ENCODE data around the gene HAPSTR1.
A peak's percentile ranks its signal among the peaks of the same experiment; 100 is the strongest.

HAPSTR1 gene

DNA sequence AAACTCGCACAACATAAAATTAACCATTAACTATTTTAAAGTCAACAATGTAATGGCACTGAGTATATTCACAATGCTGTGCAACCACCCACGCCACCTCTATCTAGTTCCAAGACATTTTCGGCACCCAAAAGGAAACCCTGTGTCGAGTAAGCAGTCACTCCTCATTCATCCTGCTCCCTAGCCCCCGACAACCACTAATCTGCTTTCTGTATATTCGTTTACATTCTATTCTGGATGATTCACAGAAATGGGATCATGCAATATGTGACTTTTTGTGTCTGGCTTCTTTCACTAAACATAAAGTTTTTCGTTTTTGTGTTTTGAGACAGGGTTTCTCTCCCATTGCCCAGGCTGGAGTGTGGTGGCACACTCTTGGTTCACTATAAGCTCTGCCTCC, 42.2 kb upstream of the HAPSTR1 start:
- Histone ChIP-seq H3K4me2 (ENCODE audit: low read depth, low read length, poor library complexity, severe bottlenecking) (no peak overlapping the region), H3K4me1 (ENCODE audit: insufficient read depth, low read length, poor library complexity, severe bottlenecking) (no peaks in the 10 kb centered on the region)

DNA sequence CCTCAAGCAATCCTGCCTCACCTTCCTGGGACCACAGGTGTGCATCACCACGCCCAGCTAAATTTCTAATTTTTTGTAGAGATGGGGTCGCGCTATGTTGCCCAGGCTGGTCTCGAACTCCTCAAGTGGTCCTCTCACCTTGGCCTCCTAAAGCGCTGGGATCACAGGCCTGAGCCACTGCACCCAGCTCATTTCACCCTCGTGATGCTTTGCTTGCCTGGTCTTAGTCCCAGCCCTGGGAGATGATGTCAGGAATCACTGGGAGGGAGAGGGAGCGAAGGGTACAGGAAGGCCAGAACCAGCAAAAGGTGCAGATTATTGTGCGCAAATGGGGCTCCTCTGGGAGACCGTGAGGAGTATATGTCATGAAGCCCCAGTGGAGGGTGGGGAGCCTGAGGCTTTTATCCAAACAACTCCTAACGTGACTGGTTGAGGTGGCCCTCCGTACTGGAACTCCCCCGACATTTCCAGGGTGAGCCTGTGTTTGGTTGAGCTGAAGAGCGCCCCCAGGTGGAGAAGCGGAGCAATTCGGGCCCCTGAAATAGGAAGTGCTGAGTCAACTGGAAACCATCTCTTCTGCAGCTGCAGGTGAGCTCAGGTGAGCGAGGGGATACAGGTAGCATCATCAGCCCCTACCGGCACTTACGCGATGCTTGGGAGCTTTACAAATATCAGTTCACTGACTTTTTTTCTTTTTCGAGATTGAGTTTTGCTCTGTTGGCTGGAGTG, 41.2 kb upstream of the HAPSTR1 start:
- no peak overlapping the region for H2AFZ ChIP-seq (ENCODE audit: low read length)
- H3K9me2 ChIP-seq (replicated peaks; ENCODE audit: low read depth, low read length), result no peaks in the 10 kb centered on the region
- H3K36me3 ChIP-seq (ENCODE audit: insufficient read depth, low read length), result no peaks in the 10 kb centered on the region
- no peaks in the 10 kb centered on the region for H4K20me1 ChIP-seq (ENCODE audit: insufficient read depth, low read length, poor library complexity, severe bottlenecking)
- no peak overlapping the region for H3K9ac ChIP-seq (ENCODE audit: low read depth, low read length, poor library complexity, severe bottlenecking)
- no peak overlapping the region for H3K4me3 ChIP-seq (ENCODE audit: low read length, poor library complexity, severe bottlenecking)
- no peaks in the 10 kb centered on the region for H3K27me3 ChIP-seq (ENCODE audit: insufficient read depth, low read length, poor library complexity, severe bottlenecking)
- TF ChIP-seq EZH2phosphoT487 (IDR thresholded peaks at IDR 0.05; ENCODE audit: borderline replicate concordance), result no peak
- TF ChIP-seq, protein P1, sequence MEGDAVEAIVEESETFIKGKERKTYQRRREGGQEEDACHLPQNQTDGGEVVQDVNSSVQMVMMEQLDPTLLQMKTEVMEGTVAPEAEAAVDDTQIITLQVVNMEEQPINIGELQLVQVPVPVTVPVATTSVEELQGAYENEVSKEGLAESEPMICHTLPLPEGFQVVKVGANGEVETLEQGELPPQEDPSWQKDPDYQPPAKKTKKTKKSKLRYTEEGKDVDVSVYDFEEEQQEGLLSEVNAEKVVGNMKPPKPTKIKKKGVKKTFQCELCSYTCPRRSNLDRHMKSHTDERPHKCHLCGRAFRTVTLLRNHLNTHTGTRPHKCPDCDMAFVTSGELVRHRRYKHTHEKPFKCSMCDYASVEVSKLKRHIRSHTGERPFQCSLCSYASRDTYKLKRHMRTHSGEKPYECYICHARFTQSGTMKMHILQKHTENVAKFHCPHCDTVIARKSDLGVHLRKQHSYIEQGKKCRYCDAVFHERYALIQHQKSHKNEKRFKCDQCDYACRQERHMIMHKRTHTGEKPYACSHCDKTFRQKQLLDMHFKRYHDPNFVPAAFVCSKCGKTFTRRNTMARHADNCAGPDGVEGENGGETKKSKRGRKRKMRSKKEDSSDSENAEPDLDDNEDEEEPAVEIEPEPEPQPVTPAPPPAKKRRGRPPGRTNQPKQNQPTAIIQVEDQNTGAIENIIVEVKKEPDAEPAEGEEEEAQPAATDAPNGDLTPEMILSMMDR (conservative IDR thresholded peaks at IDR 0.05; ENCODE audit: low read length), result peak; percentile 53
- H3K4me2 ChIP-seq (ENCODE audit: low read depth, low read length, poor library complexity, severe bottlenecking), result no peak overlapping the region
- no peaks in the 10 kb centered on the region for H3F3A ChIP-seq (ENCODE audit: low read depth)
- H3K9me3 ChIP-seq (ENCODE audit: insufficient read depth, low read depth, low read length), result no peaks in the 10 kb centered on the region
- H3K79me2 ChIP-seq (ENCODE audit: insufficient read depth, low read length), result no peaks in the 10 kb centered on the region
- no peaks in the 10 kb centered on the region for H3K4me1 ChIP-seq (ENCODE audit: insufficient read depth, low read length, poor library complexity, severe bottlenecking)

More for the DNA sequence above, 42.2 kb upstream of the HAPSTR1 start:
- Histone ChIP-seq H4K20me1 (ENCODE audit: insufficient read depth, low read length, poor library complexity, severe bottlenecking) (no peaks in the 10 kb centered on the region), H3K4me3 (ENCODE audit: low read length, poor library complexity, severe bottlenecking) (no peak overlapping the region), H3F3A (ENCODE audit: low read depth) (no peaks in the 10 kb centered on the region), H3K36me3 (ENCODE audit: insufficient read depth, low read length) (no peaks in the 10 kb centered on the region), H2AFZ (ENCODE audit: low read length) (no peak overlapping the region), H3K79me2 (ENCODE audit: insufficient read depth, low read length) (no peaks in the 10 kb centered on the region), H3K9ac (ENCODE audit: low read depth, low read length, poor library complexity, severe bottlenecking) (no peak overlapping the region), H3K9me3 (ENCODE audit: insufficient read depth, low read depth, low read length) (no peaks in the 10 kb centered on the region), H3K27me3 (ENCODE audit: insufficient read depth, low read length, poor library complexity, severe bottlenecking) (no peaks in the 10 kb centered on the region), H3K9me2 (replicated peaks; ENCODE audit: low read depth, low read length) (no peaks in the 10 kb centered on the region)
- TF ChIP-seq, protein P1 (conservative IDR thresholded peaks at IDR 0.05; ENCODE audit: low read length), result no peak
- TF ChIP-seq EZH2phosphoT487 (IDR thresholded peaks at IDR 0.05; ENCODE audit: borderline replicate concordance), result no peak

DNA sequence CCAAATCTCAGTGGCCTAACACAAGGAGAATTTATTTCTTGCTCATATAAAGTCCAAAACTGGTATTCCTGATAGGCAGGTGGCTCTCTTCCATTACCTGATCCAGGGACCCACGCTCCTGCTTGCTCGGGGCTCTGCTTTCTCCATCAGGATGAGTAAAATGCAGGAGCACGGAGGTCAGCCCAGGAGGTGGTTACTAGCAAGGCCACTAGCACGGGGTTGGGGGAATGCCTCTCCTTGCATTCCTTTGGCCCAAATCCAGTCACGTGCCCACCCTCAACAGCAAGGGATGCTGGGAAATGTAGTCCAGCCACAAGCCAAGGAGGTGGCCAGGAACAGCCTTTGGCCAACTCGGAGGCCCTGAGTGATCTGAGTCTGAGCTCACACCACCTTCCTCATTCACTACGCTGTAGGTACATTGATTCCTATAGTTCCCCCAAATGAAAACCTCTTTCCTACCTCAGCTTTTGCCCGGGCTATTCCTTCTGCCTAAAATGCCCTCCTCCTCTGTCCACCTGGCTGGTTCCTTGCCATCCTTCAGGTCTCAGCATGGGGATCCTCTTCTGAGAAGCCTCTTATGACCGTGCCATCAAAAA, 38.3 kb upstream of the HAPSTR1 start:
- Histone ChIP-seq H3K9me3 (ENCODE audit: insufficient read depth, low read depth, low read length) (no peaks in the 10 kb centered on the region), H4K20me1 (ENCODE audit: insufficient read depth, low read length, poor library complexity, severe bottlenecking) (no peaks in the 10 kb centered on the region), H3K4me3 (ENCODE audit: low read length, poor library complexity, severe bottlenecking) (no peak overlapping the region), H3K4me2 (ENCODE audit: low read depth, low read length, poor library complexity, severe bottlenecking) (no peak overlapping the region), H3K4me1 (ENCODE audit: insufficient read depth, low read length, poor library complexity, severe bottlenecking) (no peaks in the 10 kb centered on the region), H3K9me2 (replicated peaks; ENCODE audit: low read depth, low read length) (no peaks in the 10 kb centered on the region), H2AFZ (ENCODE audit: low read length) (no peak overlapping the region), H3K27me3 (ENCODE audit: insufficient read depth, low read length, poor library complexity, severe bottlenecking) (no peaks in the 10 kb centered on the region), H3F3A (ENCODE audit: low read depth) (no peaks in the 10 kb centered on the region), H3K9ac (ENCODE audit: low read depth, low read length, poor library complexity, severe bottlenecking) (no peak overlapping the region), H3K79me2 (ENCODE audit: insufficient read depth, low read length) (no peaks in the 10 kb centered on the region), H3K36me3 (ENCODE audit: insufficient read depth, low read length) (no peaks in the 10 kb centered on the region)
- no peak for TF ChIP-seq EZH2phosphoT487 (IDR thresholded peaks at IDR 0.05; ENCODE audit: borderline replicate concordance)
- TF ChIP-seq, protein P1 (conservative IDR thresholded peaks at IDR 0.05; ENCODE audit: low read length), result no peak

All from Loucy (cell line).